GM23248 (cell line): ENCODE data around the gene NCF4. TPM values are rescaled to one million over a fixed set of nuclear protein-coding genes. Genes with fewer than 3 reads are reported as not detected.

Experiments
- DNase-seq: peaks from one replicate; pipeline ENCODE4 v3.0.0-alpha.2; 2015
- H2AFZ ChIP-seq: fragments of 200-600 bp; sonication (generic); 2 replicates; pipeline ENCODE4 v1.6.1; 2016; ENCODE audit warnings: antibody characterized with exemption
- H3F3A ChIP-seq: fragments of 200-600 bp; sonication (generic); 2 replicates; pipeline ENCODE4 v1.6.1; 2016; ENCODE audit warnings: mild to moderate bottlenecking, antibody characterized with exemption, mixed run types; ENCODE audit not compliant: insufficient read depth
- H3K27ac ChIP-seq: fragments of 200-600 bp; sonication (generic); 2 replicates; pipeline ENCODE4 v1.5.1; 2016; ENCODE audit warnings: mild to moderate bottlenecking
- H3K27me3 ChIP-seq: fragments of 200-600 bp; sonication (generic); replicated peaks from 2 replicates; pipeline ENCODE4 v1.6.1; 2016; ENCODE audit warnings: mild to moderate bottlenecking; ENCODE audit not compliant: insufficient read depth
- H3K36me3 ChIP-seq: fragments of 200-600 bp; sonication (generic); 2 replicates; pipeline ENCODE4 v1.6.1; 2016; ENCODE audit warnings: low read depth, mild to moderate bottlenecking
- H3K4me1 ChIP-seq: fragments of 200-600 bp; sonication (generic); 2 replicates; pipeline ENCODE4 v1.6.1; 2016; ENCODE audit warnings: mild to moderate bottlenecking; ENCODE audit not compliant: insufficient read depth
- H3K4me2 ChIP-seq: fragments of 200-600 bp; sonication (generic); one replicate; pipeline ENCODE4 v1.6.1; 2016; ENCODE audit warnings: mild to moderate bottlenecking; ENCODE audit not compliant: unreplicated experiment
- H3K4me3 ChIP-seq: fragments of 200-600 bp; sonication (generic); 2 replicates; pipeline ENCODE4 v1.5.1; 2016; ENCODE audit warnings: mild to moderate bottlenecking
- H3K79me2 ChIP-seq: fragments of 200-600 bp; sonication (generic); 2 replicates; pipeline ENCODE4 v1.6.1; 2016; ENCODE audit warnings: mild to moderate bottlenecking; ENCODE audit not compliant: insufficient read depth
- H3K9ac ChIP-seq: fragments of 200-600 bp; sonication (generic); 2 replicates; pipeline ENCODE4 v1.6.1; 2016; ENCODE audit warnings: mild to moderate bottlenecking
- H3K9me2 ChIP-seq: fragments of 200-600 bp; sonication (generic); 2 replicates; pipeline ENCODE4 v1.6.1; 2016; ENCODE audit warnings: mixed run types, mild to moderate bottlenecking, moderate library complexity; ENCODE audit not compliant: insufficient read depth
- H3K9me3 ChIP-seq: fragments of 200-600 bp; sonication (generic); one replicate; pipeline ENCODE4 v1.6.1; 2017; ENCODE audit warnings: low read depth
- H4K20me1 ChIP-seq: fragments of 200-600 bp; sonication (generic); 2 replicates; pipeline ENCODE4 v1.6.0; 2016; ENCODE audit not compliant: insufficient read depth
- EZH2 ChIP-seq: fragments of 200-600 bp; sonication (generic); IDR thresholded peaks from 2 replicates; pipeline ENCODE4 v1.6.1; 2018; ENCODE audit warnings: antibody characterized with exemption, mild to moderate bottlenecking; ENCODE audit not compliant: insufficient read depth, poor library complexity, severe bottlenecking
- EZH2phosphoT487 ChIP-seq: fragments of 200-600 bp; sonication (generic); IDR thresholded peaks from 2 replicates; pipeline ENCODE4 v1.6.1; 2018; ENCODE audit warnings: antibody characterized with exemption, moderate library complexity, mild to moderate bottlenecking, low read depth; ENCODE audit not compliant: insufficient read depth
- WGBS, 2 experiments: methylation state at CpG; one replicate each; pipeline ENCODE4 v1.1.6; 2015 to 2017; ENCODE audit warnings: low lambda C conversion rate in 2 of 2, low coverage in 1 of 2; ENCODE audit errors: missing lambda C conversion rate in 2 of 2; 5-methylcytosine and 5-hydroxymethylcytosine counted together
- in situ Hi-C: fragments of 300-500 bp; cut with MboI; formaldehyde crosslinking; loops from 2 replicates; pipeline ENCODE4 v1.15.0; 2020
- polyA plus RNA-seq: library from polyadenylated mRNA; unstranded; fragments of >200 nt; fragmentation: Nextera tagmentation; extraction: Ambion mirVana; gene quantifications from 2 replicates; pipeline ENCODE4 v1.2.1, GENCODE V29; 2016
- total RNA-seq: library from RNA; depleted of rRNA; stranded (reverse); fragments of >200 nt; shearing (Covaris generic); gene quantifications from 2 replicates; pipeline ENCODE4 v1.2.3, GENCODE V29; 2014

Gene NCF4
- total and polyA plus RNA-seq, 2 experiments from 2014 or later = not detected

GRCh38 chr22:36867695-36868094, 6.9 kb downstream of the NCF4 start:
- Histone ChIP-seq H3K9me2 (no peaks in the 10 kb centered on the region), H3K9me3 (no peaks in the 10 kb centered on the region), H3K27me3 (peaks cover 8% of the 10 kb centered on the region), H3K79me2 (no peaks in the 10 kb centered on the region), H3K27ac (no peak overlapping the region), H3K4me3 (no peak overlapping the region), H2AFZ (no peak overlapping the region), H3K9ac (no peak overlapping the region), H4K20me1 (no peaks in the 10 kb centered on the region), H3K4me2 (no peak overlapping the region), H3K36me3 (no peaks in the 10 kb centered on the region), H3K4me1 (no peaks in the 10 kb centered on the region), H3F3A (no peaks in the 10 kb centered on the region)
- in situ Hi-C loops = loop anchor here (10.0 kb wide), 1 partner anchor 107 kb away; no protein-coding TSS in a partner anchor
- no peak for TF ChIP-seq EZH2phosphoT487
- TF ChIP-seq EZH2 = no peak
- WGBS, 2 experiments = 27 to 35% methylated on average over 5 of the region's 5 CpGs
- DNase-seq = no peak

- Histone ChIP-seq H3K9me2 (no peaks in the 10 kb centered on the region), H3K27ac (no peak overlapping the region), H3K9ac (no peak overlapping the region), H3F3A (0 out of 2 replicates have a peak, but pooled peaks cover 3% of the 10 kb centered on the region), H2AFZ (no peak overlapping the region), H3K4me3 (no peak overlapping the region), H3K79me2 (no peaks in the 10 kb centered on the region), H3K4me2 (no peak overlapping the region), H3K27me3 (peaks cover 8% of the 10 kb centered on the region), H4K20me1 (no peaks in the 10 kb centered on the region), H3K36me3 (no peaks in the 10 kb centered on the region), H3K9me3 (no peaks in the 10 kb centered on the region), H3K4me1 (no peaks in the 10 kb centered on the region)
- no peak for DNase-seq
- TF ChIP-seq EZH2phosphoT487 = no peak
- TF ChIP-seq EZH2 = no peak
- 34 to 44% methylated on average over 4 to 5 of the region's 5 CpGs for WGBS, 2 experiments
- in situ Hi-C loops = loop anchor here (10.0 kb wide), 1 partner anchor 106 kb away; no protein-coding TSS in a partner anchor
Observed at GRCh38 chr22:36868546-36869181, 7.9 kb downstream of the NCF4 start.

DNA sequence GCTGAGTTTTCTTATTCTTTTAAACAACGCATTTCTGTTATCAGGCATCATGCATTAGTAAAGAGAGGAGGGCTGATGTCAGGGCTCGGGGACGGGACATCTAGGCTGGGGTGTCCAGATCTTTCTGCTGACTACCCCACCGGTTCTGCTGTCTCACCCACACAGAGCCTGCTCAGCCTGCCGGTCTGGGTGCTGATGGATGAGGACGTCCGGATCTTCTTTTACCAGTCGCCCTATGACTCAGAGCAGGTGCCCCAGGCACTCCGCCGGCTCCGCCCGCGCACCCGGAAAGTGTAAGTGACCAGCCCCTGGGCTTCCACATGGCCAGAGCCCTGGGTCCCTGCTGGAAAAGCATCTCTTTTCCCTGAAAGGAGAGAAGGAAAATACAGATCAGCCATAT, 9.4 kb downstream of the NCF4 start:
- no peaks in the 10 kb centered on the region for H3K9me3 ChIP-seq
- no peaks in the 10 kb centered on the region for H4K20me1 ChIP-seq
- H3K4me1 ChIP-seq = peaks cover 6% of the 10 kb centered on the region
- H3K9ac ChIP-seq = no peak overlapping the region
- H3F3A ChIP-seq = 0 out of 2 replicates have a peak, but pooled peaks cover 3% of the 10 kb centered on the region
- H3K36me3 ChIP-seq = no peaks in the 10 kb centered on the region
- no peaks in the 10 kb centered on the region for H3K79me2 ChIP-seq
- no peak for DNase-seq
- H3K27me3 ChIP-seq = peaks cover 8% of the 10 kb centered on the region
- no peak overlapping the region for H3K4me3 ChIP-seq
- no peak overlapping the region for H3K4me2 ChIP-seq
- TF ChIP-seq EZH2phosphoT487 = no peak
- no peak for TF ChIP-seq EZH2
- H3K27ac ChIP-seq = no peak overlapping the region
- in situ Hi-C loops = no loop called here
- 59 to 66% methylated on average over 14 of the region's 14 CpGs for WGBS, 2 experiments
- H2AFZ ChIP-seq = no peak overlapping the region
- no peaks in the 10 kb centered on the region for H3K9me2 ChIP-seq

GRCh38 chr22:36871669-36872081, 10.9 kb downstream of the NCF4 start:
- WGBS, 2 experiments = 43 to 47% methylated on average over 11 of the region's 11 CpGs
- H3K9me3 ChIP-seq = no peaks in the 10 kb centered on the region
- no peaks in the 10 kb centered on the region for H4K20me1 ChIP-seq
- H3K9me2 ChIP-seq = no peaks in the 10 kb centered on the region
- H3K4me2 ChIP-seq = no peak overlapping the region
- H3K36me3 ChIP-seq = no peaks in the 10 kb centered on the region
- TF ChIP-seq EZH2 (no peak), EZH2phosphoT487 (no peak)
- H3K79me2 ChIP-seq = no peaks in the 10 kb centered on the region
- H3K4me3 ChIP-seq = no peak overlapping the region
- H3K4me1 ChIP-seq = peaks cover 6% of the 10 kb centered on the region
- no peak overlapping the region for H2AFZ ChIP-seq
- H3K9ac ChIP-seq = no peak overlapping the region
- in situ Hi-C loops = no loop called here
- peak; percentile 41 for DNase-seq
- H3K27ac ChIP-seq = no peak overlapping the region
- H3F3A ChIP-seq = 0 out of 2 replicates have a peak, but pooled peaks cover 3% of the 10 kb centered on the region
- H3K27me3 ChIP-seq = peaks cover 6% of the 10 kb centered on the region; the same call in 1 of the 2 replicates
